ENCODE data around the gene GUCY1A1.

Gene GUCY1A1

DNA sequence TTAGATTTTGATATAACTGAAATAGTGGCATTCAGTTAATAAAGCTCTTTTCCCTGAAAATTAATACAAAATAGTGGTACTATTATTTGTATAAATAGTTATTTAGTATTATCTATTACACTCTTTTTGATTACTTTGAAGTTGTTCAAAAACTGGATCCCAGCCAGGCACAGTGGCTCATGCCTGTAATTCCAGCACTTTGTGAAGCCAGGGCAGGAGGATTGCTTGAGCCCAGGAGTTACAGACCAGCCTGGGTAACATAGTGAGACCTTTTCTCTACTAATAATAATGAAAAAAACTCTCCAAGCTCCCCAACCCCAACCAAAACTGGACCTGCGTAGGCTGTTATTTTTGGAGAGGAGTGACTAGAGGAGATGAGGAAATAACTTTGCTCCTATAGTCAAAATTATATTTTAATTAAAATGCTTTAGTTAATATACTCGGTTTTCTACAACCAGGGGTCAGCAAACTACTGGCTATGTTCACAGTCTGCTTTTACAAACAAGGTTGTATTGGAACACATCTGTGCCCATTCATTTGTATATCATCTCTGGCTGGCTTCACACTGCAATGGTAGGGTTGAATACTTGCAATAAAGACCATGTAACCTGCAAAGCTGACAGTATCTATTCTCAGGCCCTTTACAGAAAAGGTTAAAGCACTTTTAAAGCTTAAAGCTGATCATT lies 27.6 kb downstream of the GUCY1A1 start:
- TF ChIP-seq GATA3 (IDR thresholded peaks at IDR 0.05; ENCODE audit: low read depth, low read length) (no peak), GATA2 (IDR thresholded peaks at IDR 0.05; ENCODE audit: low read depth, low read length) (no peak)

DNA sequence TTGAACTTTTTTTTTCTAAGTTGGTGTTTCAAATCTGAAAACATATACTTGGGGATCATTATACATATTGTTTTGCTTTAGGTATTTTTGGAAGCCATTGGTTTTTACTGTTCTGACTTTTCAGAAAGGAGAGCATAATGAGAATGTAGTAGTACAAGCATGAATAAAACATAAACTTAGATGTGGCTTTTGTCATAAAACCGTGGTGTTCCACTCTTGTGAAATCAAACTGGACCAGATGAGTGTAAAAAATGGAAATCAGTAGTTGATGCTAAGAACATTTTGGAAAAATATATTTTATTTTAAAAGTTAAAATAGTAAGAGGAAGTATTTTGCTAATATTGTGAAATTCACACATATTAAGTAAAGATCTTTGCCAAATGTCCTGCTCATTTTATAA lies 29.6 kb downstream of the GUCY1A1 start:
- TF ChIP-seq GATA2 (IDR thresholded peaks at IDR 0.05; ENCODE audit: low read depth, low read length) (no peak), GATA3 (IDR thresholded peaks at IDR 0.05; ENCODE audit: low read depth, low read length) (no peak)

DNA sequence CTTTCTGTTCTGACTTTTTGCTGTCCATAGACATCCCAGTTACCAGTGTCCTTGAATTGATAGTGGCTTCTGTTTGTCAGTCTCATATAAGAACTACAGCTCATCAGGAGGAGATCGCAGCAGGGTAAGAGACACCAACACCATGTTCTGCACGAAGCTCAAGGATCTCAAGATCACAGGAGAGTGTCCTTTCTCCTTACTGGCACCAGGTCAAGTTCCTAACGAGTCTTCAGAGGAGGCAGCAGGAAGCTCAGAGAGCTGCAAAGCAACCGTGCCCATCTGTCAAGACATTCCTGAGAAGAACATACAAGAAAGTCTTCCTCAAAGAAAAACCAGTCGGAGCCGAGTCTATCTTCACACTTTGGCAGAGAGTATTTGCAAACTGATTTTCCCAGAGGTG lies 30.1 kb downstream of the GUCY1A1 start:
- no peak for TF ChIP-seq GATA2 (IDR thresholded peaks at IDR 0.05; ENCODE audit: low read depth, low read length)
- no peak for TF ChIP-seq GATA3 (IDR thresholded peaks at IDR 0.05; ENCODE audit: low read depth, low read length)

DNA sequence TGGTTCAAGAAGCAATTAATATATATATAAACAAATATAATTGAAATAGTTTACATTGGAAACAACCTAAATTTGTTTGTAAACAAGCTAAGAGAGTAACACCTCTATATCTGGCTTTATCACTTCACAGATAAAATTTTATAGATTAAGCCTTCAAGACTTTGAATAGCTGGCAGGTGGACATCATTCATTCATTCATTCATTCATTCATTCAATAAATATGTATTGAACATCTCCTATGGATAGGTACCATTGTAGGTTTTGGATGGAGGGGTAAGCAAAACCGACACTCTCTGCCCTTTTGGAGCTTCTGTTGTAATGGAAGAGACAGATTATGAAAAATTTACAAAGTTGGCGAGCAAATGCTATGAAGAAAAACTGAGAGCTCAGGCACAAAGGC lies 35.2 kb downstream of the GUCY1A1 start:
- TF ChIP-seq GATA2 (IDR thresholded peaks at IDR 0.05; ENCODE audit: low read depth, low read length) (no peak), GATA3 (IDR thresholded peaks at IDR 0.05; ENCODE audit: low read depth, low read length) (no peak)

DNA sequence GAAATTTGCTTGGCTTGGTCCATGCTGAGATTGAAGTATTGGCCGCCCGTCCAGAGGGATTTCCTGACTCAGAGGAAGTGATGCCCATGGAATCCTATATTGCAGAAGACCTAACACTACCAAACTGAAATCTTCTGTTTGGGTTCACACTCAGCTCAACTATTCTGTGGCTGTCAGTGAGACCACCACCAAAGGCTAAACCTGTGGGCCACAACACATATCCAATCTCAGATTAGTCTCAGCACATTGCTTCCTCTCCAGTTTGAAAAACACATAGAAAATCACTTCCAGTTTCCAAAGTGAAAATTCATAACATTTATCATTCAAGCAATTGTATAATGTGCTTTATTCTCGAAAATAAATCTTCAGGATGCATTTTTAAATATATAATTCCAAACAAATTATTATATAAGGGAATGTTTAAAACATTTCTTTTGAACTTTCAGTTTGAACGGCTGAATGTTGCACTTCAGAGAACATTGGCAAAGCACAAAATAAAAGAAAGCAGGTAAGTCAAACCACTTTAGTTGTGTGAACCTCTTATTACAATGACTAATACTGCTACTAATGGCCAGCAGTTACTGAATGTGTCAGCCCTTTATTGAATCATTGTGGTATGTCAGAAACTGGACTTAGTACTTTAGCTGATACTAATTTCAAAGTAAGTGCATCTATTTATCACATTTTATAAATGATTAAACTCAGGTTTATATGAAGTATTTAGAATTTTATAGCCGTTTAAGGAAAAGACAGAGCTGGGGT lies 37.0 kb downstream of the GUCY1A1 start:
- TF ChIP-seq GATA2 (IDR thresholded peaks at IDR 0.05; ENCODE audit: low read depth, low read length) (no peak), GATA3 (IDR thresholded peaks at IDR 0.05; ENCODE audit: low read depth, low read length) (no peak)

DNA sequence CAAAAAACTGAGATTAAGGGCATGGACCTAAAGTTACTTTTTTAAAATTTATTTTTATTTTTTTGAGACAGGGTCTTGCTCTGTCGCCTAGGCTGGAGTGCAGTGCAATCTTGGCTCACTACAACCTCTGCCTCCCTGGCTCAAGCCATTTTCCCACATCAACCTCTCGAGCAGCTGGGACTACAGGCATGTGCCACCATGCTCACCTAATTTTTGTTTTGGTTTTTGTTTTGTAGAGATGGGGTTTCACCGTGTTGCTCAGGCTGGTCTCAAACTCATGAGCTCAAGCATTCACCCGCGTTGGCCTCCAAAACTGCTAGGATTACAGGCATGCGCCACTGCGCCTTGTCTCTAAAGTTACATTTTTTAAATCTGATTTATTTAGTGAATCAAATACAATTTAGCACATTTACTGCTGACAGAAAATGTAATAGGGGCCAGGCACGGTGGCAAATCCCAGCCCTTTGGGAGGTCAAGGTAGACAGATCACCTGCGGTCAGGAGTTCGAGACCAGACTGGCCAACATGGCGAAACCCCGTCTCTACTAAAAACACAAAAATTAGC lies 38.3 kb downstream of the GUCY1A1 start:
- TF ChIP-seq GATA3 (IDR thresholded peaks at IDR 0.05; ENCODE audit: low read depth, low read length) (no peak), GATA2 (IDR thresholded peaks at IDR 0.05; ENCODE audit: low read depth, low read length) (no peak)

DNA sequence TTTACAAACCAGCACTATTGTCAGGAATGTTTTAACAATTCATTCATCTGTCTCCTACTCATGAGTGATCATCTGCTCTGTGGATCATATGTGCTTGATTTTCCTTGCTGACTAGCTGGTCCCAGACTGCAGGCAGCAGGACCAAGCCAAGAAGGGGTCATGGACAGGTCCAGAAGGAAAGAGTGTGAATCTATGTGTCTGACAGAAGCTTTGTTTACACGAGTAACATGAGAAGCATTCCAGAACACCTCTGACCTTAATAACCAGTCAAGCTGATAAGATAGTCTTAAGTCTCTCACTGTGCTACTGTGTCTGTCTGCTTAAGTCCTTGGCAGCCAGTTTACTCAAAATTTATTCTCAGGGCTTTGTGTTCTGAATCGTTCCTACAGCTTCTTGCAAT lies 39.0 kb downstream of the GUCY1A1 start:
- no peak for TF ChIP-seq GATA3 (IDR thresholded peaks at IDR 0.05; ENCODE audit: low read depth, low read length)
- TF ChIP-seq GATA2 (IDR thresholded peaks at IDR 0.05; ENCODE audit: low read depth, low read length) = no peak

DNA sequence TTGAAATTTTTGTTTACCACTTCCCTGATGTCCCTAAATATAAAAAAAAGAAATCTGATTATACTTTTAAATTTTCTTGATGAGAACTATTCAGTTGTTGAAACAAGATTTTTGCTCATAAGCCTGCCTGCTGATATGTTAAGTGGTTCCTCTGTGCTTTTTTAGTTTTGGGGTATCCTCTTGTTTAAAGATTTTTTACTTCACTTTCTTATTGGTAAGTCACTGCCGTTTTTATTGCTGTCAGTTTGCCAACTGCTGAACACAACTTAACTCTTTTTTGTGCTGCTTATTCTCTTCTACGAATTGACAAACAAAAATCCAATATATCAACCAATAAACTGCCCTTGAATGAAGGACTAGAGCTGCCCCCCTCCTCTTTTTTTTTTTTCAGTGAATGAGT lies 39.5 kb downstream of the GUCY1A1 start:
- no peak for TF ChIP-seq GATA3 (IDR thresholded peaks at IDR 0.05; ENCODE audit: low read depth, low read length)
- no peak for TF ChIP-seq GATA2 (IDR thresholded peaks at IDR 0.05; ENCODE audit: low read depth, low read length)

DNA sequence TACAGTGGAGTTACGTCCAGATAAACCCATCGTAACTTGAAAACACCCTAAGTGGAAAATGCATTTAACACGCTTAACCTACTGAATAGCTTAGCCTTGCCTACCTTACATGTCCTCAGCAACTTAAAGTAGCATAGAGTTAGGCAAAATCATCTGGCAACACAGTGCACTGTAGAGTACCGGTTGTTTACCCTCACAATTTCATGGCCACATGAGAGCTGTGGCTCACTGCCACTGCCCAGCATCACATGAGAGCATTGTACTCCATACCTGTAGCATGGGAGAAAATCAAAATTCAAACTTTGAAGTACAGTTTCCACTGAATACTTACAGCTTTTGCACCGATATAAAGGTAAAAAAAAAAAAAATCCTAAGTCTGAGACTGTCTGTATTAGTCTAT lies 40.6 kb downstream of the GUCY1A1 start:
- TF ChIP-seq GATA3 (IDR thresholded peaks at IDR 0.05; ENCODE audit: low read depth, low read length) = no peak
- no peak for TF ChIP-seq GATA2 (IDR thresholded peaks at IDR 0.05; ENCODE audit: low read depth, low read length)

DNA sequence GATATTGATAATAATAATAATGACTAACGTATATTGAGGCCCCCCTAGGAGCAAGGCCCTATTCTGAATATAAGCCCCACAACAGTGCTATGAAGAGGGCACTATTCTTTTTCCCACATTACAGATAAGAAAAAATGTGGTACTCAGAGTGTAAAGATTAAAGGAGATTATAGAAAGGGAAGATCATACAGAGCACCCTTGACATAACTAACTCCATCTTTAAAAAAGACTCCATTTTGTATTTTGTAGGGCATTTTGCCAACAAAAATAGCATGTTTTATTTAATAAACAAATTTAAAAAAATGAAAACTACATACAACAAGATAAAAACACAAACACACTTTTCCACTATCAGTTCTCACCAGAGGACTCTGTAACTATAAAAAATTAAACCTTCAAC lies 42.1 kb downstream of the GUCY1A1 start:
- TF ChIP-seq GATA3 (IDR thresholded peaks at IDR 0.05; ENCODE audit: low read depth, low read length) = no peak
- TF ChIP-seq GATA2 (IDR thresholded peaks at IDR 0.05; ENCODE audit: low read depth, low read length) = no peak

DNA sequence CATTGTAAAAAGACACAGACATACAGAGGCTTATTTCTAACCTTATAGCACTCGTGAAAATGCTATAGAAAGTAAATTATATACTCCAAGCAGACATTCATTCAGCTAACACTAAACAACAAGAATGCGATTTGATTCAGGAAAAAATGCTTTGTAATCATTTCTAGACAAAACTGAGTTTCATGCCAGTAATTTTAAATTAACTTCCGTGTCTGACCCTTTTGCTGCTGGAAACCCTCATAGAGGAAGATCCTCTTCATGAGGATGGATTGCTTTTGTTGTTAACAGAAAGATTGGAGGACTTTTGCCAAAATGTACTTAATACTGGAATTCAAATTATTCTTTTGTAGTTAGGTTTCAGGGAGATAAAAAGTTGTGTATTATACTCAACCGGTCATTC lies 43.3 kb downstream of the GUCY1A1 start:
- no peak for TF ChIP-seq GATA2 (IDR thresholded peaks at IDR 0.05; ENCODE audit: low read depth, low read length)
- TF ChIP-seq GATA3 (IDR thresholded peaks at IDR 0.05; ENCODE audit: low read depth, low read length) = no peak

DNA sequence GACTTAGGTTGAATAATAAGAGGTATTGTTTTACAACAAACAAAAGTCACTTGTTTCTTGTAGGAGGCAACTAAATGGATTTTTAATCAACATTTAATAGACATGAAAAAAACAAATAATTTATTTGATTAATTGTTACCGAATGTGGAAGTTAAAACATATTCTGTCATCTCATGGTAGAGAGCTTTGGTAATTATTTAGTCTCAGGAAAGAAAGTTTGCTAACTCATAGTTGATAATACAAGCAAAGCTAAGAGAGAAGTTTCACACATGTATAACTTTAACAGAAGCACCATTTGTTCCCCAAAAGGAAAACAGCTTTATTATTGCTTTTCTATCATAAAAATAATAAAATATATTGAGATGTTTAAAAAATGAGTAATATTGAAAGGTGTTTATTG lies 44.9 kb downstream of the GUCY1A1 start:
- TF ChIP-seq GATA3 (IDR thresholded peaks at IDR 0.05; ENCODE audit: low read depth, low read length) = no peak
- TF ChIP-seq GATA2 (IDR thresholded peaks at IDR 0.05; ENCODE audit: low read depth, low read length) = no peak

DNA sequence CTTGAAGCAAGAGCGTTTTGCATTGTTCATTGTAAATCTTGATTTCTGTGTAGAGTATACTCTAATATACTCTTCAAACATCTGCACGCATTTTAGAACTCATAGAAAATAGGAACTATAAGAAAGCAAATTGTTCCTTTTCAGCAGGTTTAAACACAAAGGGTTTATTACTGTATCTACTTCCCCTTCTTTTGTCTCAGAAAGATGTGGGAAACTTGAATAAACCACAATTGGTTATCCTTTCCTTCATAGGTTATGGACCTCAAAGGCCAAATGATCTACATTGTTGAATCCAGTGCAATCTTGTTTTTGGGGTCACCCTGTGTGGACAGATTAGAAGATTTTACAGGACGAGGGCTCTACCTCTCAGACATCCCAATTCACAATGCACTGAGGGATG lies 46.2 kb downstream of the GUCY1A1 start:
- TF ChIP-seq GATA3 (IDR thresholded peaks at IDR 0.05; ENCODE audit: low read depth, low read length) = no peak
- no peak for TF ChIP-seq GATA2 (IDR thresholded peaks at IDR 0.05; ENCODE audit: low read depth, low read length)

DNA sequence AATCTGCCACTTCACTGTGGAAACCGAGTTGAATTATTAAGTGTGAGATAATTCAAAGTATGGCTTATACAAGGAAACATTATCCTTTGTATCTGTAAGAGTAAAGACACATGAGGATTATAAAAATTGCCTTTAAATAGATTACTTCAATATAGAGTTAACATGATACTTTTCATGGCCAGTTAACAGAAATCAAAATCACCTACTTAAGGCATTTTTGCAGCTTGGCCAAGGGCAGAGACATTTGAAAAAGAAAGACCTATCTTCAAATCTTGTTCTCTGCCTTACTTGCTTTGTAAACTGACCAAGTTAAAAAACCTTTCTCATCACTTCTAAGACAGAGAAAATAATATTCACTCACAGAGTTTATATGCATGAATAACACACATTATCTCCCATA lies 47.3 kb downstream of the GUCY1A1 start:
- TF ChIP-seq GATA2 (IDR thresholded peaks at IDR 0.05; ENCODE audit: low read depth, low read length) (no peak), GATA3 (IDR thresholded peaks at IDR 0.05; ENCODE audit: low read depth, low read length) (no peak)

DNA sequence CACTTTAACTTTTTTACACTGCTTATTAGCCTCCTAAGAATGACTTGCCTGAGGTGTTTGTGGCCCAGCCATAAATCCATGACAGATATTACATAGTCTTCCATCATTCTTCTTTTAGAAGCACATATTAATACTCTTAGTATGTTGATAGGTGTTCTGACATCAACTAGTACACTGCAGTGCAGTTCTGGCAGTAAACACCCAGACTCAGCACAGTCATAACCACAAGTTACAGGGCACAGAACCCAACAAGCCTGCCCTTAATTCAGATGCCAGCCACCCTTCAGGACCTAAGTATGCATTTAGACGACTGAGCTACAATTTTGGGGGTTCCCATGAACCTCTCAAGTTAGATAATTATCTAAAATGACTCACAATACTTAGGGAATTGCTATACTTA lies 55.7 kb downstream of the GUCY1A1 start:
- TF ChIP-seq GATA3 (IDR thresholded peaks at IDR 0.05; ENCODE audit: low read depth, low read length) = no peak
- TF ChIP-seq GATA2 (IDR thresholded peaks at IDR 0.05; ENCODE audit: low read depth, low read length) = no peak
